Sigmoid colon (tissue), 4 donors: Measurements from ENCODE around the gene CNTN4.

Experiments
- CTCF ChIP-seq, 4 experiments: fragments of 450-650 bp in 3 of 4; fragments of 200-600 bp in 1 of 4; IDR thresholded peaks; one replicate each; pipeline ENCODE4 v1.5.1; 2016 to 2019; ENCODE audit warnings: antibody characterized with exemption in 4 of 4, mild to moderate bottlenecking in 3 of 4, moderate library complexity in 2 of 4
- POLR2A ChIP-seq, 2 donors: fragments of 450-650 bp; IDR thresholded peaks; one replicate each; pipeline ENCODE4 v1.6.1; 2016; ENCODE audit warnings: antibody characterized with exemption in 2 of 2, mild to moderate bottlenecking in 2 of 2, moderate library complexity in 2 of 2
- POLR2AphosphoS5 ChIP-seq, 4 donors: sonication (generic); formaldehyde crosslinking; IDR thresholded peaks; one replicate each; pipeline ENCODE4 v1.6.1; 2017; ENCODE audit warnings: antibody characterized with exemption in 4 of 4

GRCh38 chr3:2577571-2577970, 478.9 kb downstream of the CNTN4 start:
- TF ChIP-seq POLR2A (IDR thresholded peaks at IDR 0.05) = no peak
- TF ChIP-seq CTCF (IDR thresholded peaks at IDR 0.05) = no peak
- no peak for TF ChIP-seq POLR2AphosphoS5 (IDR thresholded peaks at IDR 0.05)
